ENCODE results near the gene ASIC2.
"Not testable (repeated sequence)": the region's sequence is repeated elsewhere in the genome, so short reads cannot be mapped to it uniquely, and the experiment has no call there.

The ASIC2 gene

GRCh38 chr17:33015716-33016346, 277.3 kb downstream of the ASIC2 start:
- no peak for DNase-seq

DNA sequence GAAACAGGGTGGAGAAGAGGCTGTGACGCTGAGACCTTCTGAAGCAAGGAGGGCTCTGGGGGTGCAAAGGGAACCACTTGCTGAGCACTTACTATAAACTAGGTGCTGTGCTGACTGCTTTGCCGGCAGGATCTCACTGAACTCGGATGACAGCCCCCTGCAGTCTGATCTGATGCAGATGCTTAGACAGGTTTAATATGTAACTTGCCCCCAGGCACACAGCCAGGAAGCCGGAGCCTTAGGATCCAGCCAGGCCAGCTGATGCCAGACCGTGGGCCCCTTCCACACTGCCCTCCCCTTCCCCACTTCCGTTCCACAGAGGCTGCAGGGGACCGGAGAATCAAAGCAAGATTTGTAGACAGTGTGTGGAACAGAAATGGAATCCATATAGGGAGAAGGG, 278.3 kb downstream of the ASIC2 start:
- DNase-seq: no peak

- no peak for DNase-seq
Observed at GRCh38 chr17:33013596-33014375, 279.3 kb downstream of the ASIC2 start.

DNA sequence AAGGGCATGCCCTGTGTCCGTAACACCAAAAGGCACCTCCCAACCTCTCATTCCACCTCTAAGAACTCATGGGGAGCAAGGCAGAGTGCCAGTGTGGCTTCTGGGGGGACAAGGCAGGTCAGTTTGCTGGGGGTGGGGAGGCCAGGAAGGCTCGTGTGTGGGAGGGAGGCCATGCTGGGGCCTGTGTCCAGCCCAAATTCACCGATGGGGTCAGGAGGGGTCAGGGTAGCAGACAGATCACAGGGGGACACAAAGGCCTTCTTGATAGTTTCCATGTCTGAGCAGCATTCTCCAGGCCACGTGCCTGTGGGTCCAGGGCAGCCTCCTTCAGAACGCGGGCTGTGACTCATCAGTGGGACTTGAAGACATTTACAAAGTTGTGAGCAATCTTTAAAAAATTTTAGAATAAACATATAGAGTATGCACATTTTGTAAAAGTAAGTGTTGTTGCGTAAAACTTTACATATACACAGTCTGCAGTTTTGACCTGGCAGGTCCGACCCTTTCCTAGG, 280.5 kb downstream of the ASIC2 start:
- no peak for DNase-seq

GRCh38 chr17:33009636-33010035, 283.5 kb downstream of the ASIC2 start:
- no peak for DNase-seq

GRCh38 chr17:33007186-33007585, 285.9 kb downstream of the ASIC2 start:
- DNase-seq: no peak

- no peak for DNase-seq
Observed at GRCh38 chr17:33002246-33002645, 290.8 kb downstream of the ASIC2 start.

- DNase-seq: no peak
Observed at GRCh38 chr17:32998887-32999228, 294.2 kb downstream of the ASIC2 start.

DNA sequence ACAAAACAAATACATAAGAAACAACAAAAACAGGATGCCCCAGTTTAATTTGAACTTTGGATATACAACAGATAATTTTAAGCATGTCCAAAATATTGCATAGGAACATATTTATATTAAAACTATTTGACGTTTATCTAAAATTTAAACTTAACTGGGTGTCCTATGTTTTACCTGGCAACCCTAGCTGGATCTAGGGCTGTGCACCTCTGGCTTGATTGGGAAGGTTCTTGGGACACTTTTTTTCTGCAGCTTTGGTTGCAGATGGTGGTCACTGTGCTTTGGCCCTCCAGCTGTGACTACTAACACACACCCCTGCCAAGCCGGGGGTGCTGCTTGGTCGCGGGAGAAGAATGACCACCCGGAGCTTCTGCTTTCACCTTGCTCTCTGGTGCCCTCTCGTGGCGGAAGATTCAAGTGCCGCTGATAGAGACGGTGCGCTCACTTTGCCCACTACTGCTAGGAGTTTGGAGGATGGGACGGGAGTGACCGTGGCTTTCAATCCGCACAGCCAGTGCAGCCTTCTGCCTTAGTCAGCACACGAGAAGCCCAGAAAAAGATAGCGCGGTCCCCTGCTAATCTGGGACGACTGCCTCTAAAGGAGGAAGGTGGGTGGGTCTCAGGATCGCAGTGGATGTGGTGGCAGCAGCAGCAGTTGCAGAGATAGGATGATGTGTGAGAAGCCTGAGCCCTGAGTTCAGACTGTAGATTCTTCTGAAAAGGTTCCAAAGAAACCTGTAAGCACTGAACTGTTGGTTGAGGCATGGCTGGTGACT, 294.8 kb downstream of the ASIC2 start:
- peak; percentile 20 for DNase-seq

GRCh38 chr17:32995416-32996045, 297.6 kb downstream of the ASIC2 start:
- no peak for DNase-seq

DNA sequence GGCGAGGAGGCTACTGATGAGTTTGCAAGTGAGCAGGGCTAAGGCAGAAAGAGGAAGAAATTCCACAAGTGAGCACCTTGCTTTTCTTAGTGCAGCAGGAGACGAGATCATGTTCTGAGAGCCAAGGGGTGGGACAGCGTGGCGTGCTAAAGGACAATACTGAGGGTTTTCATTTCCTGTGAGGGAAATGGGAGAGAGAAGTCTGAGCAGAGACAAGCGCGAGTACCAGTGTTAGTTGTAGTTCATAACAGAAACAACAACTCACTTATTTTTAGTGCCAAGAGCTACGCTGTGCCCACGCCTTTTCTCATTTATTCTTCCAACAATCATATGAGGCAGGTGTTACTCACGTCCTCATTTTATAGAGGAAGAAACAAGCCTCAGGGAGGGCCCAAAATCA, 299.1 kb downstream of the ASIC2 start:
- DNase-seq: no peak

DNA sequence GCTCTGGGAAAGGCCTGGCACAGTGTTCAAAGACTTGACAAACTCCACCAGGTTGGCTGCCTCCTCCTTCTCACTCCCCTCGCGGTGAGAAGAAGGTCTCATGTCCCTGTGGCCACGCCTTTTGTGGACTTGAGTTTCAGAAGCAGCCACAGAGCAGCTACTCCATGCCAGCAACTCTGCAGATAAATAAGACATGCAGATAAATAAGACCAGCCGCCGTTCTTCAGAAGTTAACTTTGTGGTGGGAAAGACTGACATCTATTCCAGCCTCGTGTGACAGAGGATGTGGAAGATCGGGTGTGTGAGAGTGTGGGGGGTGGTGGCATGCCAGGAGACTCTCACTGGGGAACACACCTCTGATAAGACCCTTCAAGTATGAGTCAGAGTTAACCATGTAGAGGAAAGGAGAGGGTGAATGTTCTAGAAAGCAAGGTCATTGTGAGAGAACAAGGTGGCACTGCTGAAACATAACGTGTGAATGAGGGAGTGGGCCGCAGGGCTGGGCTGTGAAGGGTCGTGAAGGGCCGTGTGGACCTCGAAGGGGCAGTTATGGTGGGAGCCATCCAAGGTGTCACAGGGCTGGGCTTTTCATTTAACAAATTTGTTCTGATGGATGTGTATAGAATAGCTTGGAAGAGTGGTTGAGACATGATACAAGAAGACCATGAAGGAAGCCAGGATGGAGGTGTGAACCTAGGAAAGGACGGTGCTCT, 300.6 kb downstream of the ASIC2 start:
- DNase-seq: no peak

- no peak for DNase-seq
Observed at GRCh38 chr17:32988481-32989101, 304.5 kb downstream of the ASIC2 start.

GRCh38 chr17:32987868-32988267, 305.2 kb downstream of the ASIC2 start:
- DNase-seq: not testable (repeated sequence)

GRCh38 chr17:32987453-32987805, 305.7 kb downstream of the ASIC2 start:
- DNase-seq: not testable (repeated sequence)

GRCh38 chr17:32985050-32985756, 307.9 kb downstream of the ASIC2 start:
- no peak for DNase-seq

- not testable (repeated sequence) for DNase-seq
Observed at GRCh38 chr17:32981611-32982010, 311.5 kb downstream of the ASIC2 start.

DNA sequence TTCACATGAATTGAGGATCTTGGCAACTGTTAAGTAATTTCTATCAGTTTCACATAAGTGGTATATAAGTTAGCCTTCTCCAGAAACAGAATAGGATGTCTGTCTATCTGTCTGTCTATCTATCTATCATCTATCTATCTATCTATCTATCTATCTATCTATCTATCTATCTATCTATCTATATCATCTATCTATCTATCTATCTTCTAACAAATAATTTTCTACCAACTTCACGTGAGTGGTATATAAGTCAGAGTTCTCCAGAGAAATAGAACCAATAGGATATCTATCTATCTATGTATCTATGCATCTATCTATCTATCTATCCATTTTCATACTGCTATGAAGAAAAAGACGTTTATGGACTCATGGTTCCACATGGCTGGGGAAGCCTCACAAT, 312.9 kb downstream of the ASIC2 start:
- DNase-seq: no peak

DNA sequence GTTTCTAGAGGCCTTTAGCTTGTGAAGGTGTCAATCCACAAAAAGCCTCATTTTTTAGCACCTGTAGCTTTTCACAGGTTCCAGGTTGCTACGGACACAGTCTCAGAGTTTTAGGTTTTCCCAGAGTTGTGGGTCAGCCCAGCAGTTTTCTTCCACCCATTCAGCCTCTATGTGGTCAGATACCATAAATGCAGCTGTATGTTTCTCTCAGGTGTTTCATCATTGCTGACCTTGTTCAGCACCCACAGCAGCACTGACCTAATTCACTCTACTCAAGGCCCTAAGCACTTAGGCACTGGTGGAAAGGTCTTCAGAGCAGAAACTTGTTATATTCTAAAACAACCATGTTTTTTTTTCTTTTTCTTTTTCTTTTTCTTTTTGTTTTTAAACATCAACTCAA, 316.5 kb downstream of the ASIC2 start:
- no peak for DNase-seq

DNA sequence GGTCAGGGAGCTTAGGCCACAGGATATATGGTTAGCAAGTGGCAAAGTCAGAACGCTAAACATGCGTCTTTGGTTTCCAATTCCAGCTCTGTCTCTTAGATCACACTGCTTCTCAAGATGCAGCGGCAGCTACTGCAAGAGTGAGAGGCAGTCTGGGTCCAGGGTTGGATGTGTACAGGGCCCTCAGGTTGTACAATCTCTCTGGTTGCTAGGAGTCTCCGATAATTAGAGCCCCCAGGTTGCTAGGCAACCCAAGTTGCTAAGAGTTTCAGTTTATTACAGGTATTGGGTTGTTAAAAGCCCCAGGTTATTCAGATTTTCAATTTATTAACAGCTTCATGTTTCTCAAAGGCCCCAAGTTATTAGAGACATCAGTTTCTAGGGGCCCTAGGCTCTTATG, 317.0 kb downstream of the ASIC2 start:
- no peak for DNase-seq

- DNase-seq: no peak
Observed at GRCh38 chr17:32971171-32971570, 321.9 kb downstream of the ASIC2 start.

DNA sequence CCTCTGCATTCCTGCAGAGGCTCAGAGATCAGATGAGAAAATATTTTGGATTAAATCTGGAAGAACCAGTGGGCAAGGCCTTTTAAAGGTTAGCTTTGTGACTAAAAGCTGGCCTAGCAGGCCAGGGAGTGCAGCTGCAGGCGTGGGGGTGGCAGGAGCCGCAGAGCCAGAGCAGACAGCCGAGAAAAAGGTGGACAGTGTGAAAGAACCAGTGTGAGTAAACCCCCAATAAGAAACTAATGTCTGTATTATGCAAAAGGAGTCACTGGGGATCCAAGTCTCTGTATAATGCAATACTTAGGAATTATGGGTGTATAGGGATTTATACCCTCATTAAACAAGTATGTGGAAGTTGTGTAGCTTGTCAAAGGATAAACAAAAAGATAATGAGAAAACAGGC, 322.8 kb downstream of the ASIC2 start:
- DNase-seq: no peak
